Small intestine (tissue), 7 donors: ENCODE measurements around the gene TSC1. TPM values are rescaled to one million over a fixed set of nuclear protein-coding genes. Genes with fewer than 3 reads are reported as not detected.

Experiments used
- DNase-seq, 2 donors: peaks; one replicate each; pipeline versions ENCODE4 v3.0.0 to v3.0.0-alpha.2; 2013
- FAIRE-seq: peaks from 2 replicates; lab custom pipeline; 2012; peaks lifted over from hg19 to GRCh38; lab: Jason Lieb, UNC
- H3K27ac ChIP-seq, 3 donors: one replicate each; pipeline ENCODE4 v1.5.1; 2013; ENCODE audit warnings: low read length in 2 of 3, mild to moderate bottlenecking in 2 of 3, control low read depth in 1 of 3, inconsistent platforms in 1 of 3, low read depth in 1 of 3, moderate library complexity in 1 of 3
- H3K27me3 ChIP-seq, 3 donors: one replicate each; pipeline ENCODE4 v1.6.1; 2013; ENCODE audit warnings: low read length in 3 of 3, inconsistent platforms in 1 of 3; ENCODE audit not compliant: control insufficient read depth in 3 of 3, insufficient read depth in 3 of 3
- H3K36me3 ChIP-seq, 3 donors: one replicate each; pipeline ENCODE4 v1.6.1; 2013; ENCODE audit warnings: low read length in 3 of 3, inconsistent platforms in 1 of 3, low read depth in 1 of 3, mild to moderate bottlenecking in 1 of 3, moderate library complexity in 1 of 3; ENCODE audit not compliant: control insufficient read depth in 3 of 3, insufficient read depth in 2 of 3
- H3K4me1 ChIP-seq, 3 donors: one replicate each; pipeline ENCODE4 v1.6.1; 2013; ENCODE audit warnings: low read length in 2 of 3, inconsistent platforms in 1 of 3, low read depth in 1 of 3, mild to moderate bottlenecking in 1 of 3, moderate library complexity in 1 of 3; ENCODE audit not compliant: control insufficient read depth in 3 of 3, insufficient read depth in 2 of 3
- H3K4me3 ChIP-seq, 3 donors: one replicate each; pipeline ENCODE4 v1.5.1; 2013; ENCODE audit warnings: low read length in 3 of 3, control low read depth in 1 of 3, inconsistent platforms in 1 of 3, low read depth in 1 of 3, mild to moderate bottlenecking in 1 of 3, moderate library complexity in 1 of 3
- H3K9me3 ChIP-seq, 2 donors: one replicate each; pipeline ENCODE4 v1.6.1; 2013; ENCODE audit warnings: low read depth in 1 of 2, low read length in 1 of 2; ENCODE audit not compliant: control insufficient read depth in 2 of 2, insufficient read depth in 1 of 2
- WGBS, 3 donors: extraction: QIAGEN DNeasy Blood & Tissue Kit; methylation state at CpG; one replicate each; pipeline ENCODE4 v1.1.7; 2013; 5-methylcytosine and 5-hydroxymethylcytosine counted together
- polyA plus RNA-seq, 4 donors: library from polyadenylated mRNA; stranded (reverse) in 3 of 4; unstranded in 1 of 4; fragments of 200-250 nt in 3 of 4; fragments of 120-200 nt in 1 of 4; gene quantifications; one replicate each; pipeline versions ENCODE4 v1.2.1 to v1.2.3, GENCODE V29; 2013
- donor health status: healthy with polysubstance abuse.
- donor health status: control.
- donor health status: control.
- donor health status: Bipolar disorder and iron deficiency.
- donor health status: healthy.

Gene TSC1
- polyA plus RNA-seq, 4 donors = 7.3 to 43.3 (median 12.1) TPM

DNA sequence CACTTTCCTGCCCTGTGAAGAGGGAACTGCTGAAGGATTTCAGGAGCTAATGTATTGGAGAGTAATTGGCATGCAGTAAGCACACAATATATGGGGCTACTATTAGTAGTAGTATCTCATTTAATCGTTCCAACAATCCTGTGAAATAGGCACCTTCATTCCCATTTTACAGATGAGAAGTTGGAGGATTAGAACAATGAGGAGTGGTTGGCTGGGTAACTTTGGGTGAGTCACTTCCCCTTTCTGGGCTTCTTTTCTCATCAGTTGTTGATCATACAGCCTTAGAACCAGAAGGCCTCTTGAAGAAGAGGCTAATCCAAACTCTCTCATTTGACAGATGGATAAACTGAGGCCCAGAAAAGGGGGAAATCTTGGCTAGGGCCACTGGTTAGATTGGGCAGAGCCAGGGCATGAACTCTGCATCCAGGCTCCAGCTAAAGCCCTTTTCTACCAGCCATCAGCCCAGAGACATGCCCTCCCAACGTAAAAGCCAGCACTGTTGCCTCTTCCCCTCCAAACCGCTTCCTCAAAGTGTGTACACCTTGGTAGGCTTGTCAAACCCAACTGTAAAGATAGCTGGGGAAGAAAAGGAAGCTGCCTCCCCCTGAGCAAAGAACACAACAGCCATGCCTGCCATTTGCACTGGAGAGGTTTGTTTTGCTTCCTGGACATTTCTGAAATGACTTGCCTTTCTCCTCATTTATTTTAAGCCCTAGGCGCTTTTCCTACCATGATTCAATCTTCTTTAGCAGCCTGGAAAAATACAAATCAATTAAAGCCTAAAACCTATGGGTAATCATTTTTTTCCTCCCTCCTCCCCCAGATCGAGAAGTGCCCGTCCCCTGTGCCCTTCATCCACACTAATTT is 64.7 kb downstream of the TSC1 start:
- Histone ChIP-seq H3K4me1 (peaks cover 0 to 5% (median 0%) of the 10 kb centered on the region in 3 donors), H3K27ac (no peak overlapping the region), H3K4me3 (no peak overlapping the region), H3K9me3 (no peaks in the 10 kb centered on the region), H3K36me3 (peaks cover 0 to 4% (median 0%) of the 10 kb centered on the region in 3 donors), H3K27me3 (no peaks in the 10 kb centered on the region)
- no peak for FAIRE-seq
- WGBS, 3 donors = 82 to 86% (median 85%) methylated on average over 6 of the region's 6 CpGs
- no peak for DNase-seq

DNA sequence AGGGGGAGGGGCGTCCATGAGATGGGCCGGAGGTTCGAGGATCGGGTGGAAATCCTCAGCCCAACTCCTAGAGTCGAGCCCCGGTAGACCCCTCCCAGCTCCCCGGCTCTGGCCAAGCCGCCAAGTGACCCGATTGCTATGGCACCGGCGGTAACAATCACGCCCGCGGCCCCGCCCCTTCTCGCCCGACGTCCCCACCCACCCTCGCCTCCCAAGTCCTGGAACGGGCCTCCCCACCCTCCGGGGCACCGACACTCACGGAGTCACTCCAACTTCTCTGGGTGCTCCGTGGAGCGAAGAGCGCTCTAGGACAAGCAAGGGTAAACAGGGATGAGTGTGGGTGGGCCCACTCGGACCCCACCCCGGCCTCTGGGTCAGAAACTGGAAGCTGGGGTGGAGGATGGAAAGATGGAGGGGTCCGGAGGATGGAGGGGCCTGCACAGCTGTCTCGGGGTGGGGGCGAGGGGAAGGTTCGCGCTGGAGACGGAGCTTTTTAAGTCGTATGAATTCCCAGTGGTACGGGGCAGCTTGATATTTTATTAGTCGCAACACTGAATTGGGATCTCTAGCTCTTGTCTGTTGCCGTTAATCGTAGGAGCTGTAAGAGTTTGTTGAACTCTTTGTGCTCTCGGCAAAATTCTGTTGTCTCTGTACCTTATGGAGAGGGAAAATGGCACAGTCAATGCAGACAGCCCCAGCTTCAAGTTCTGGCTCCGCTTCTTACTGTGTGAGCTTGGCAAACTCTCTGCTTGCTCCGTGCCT is 65.5 kb downstream of the TSC1 start, which contains the start of gene SPACA9:
Gene SPACA9 (plus strand): TSS at position 204 of the 762 bp plus-strand sequence. CDS start 5,050 bp downstream, outside the sequence.
- Histone ChIP-seq H3K27me3 (no peaks in the 10 kb centered on the region), H3K9me3 (no peaks in the 10 kb centered on the region), H3K4me1 (peaks cover 0 to 5% (median 0%) of the 10 kb centered on the region in 3 donors), H3K27ac (peak within 1 kb of the TSS in 2 of 3 donors; percentile 58 to 75), H3K36me3 (peaks cover 0 to under 1% (median 0%) of the 10 kb centered on the region in 3 donors), H3K4me3 (peak within 1 kb of the TSS; percentile 87 to 95 (median 91))
- 7 to 16% (median 15%) methylated on average over 42 of the region's 42 CpGs for WGBS, 3 donors
- no peak for FAIRE-seq
- peak; percentile 33 to 74 for DNase-seq

DNA sequence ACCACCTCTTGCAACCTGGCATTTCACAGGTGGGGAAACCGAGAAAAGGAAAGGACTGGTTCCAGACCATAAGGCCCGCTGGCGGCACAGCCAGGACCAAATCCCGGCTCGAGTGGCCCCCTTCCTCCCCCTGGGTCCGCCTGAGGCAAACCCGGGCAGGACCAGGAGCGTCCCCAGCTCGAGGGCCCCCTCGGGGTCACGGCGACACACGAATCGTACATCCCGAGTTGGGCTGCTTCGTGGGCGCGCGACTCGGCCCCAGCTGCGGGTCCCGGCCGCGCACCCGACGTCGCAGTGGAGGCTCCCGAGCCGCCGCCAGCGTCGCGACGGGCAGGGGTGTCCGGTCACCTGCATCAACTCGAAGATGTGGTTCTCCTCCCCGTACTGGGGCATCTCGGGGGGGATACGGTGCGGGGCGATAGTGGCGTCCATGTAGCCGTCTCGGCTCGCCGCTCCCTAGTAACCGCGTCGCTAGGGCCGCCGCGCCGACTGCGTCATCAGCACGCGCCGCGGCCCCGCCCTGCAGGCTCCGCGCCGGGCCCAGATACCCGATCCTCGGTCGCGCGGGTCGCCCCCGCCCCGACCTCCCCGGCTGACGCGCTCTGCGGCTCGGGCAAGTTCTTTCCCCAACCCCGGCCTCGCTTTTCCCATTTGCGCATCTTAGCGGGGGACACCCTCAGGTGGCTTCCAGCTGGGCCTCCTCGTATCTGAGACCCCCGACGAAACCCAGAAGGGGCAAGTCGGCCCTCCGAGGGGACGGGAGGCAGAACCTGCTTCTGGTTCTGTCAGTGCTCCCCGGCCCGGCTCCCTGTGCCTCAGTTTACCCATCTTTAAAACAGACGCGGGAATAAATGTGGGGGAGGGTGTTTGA is 66.4 kb downstream of the TSC1 start, which contains the start of gene AK8:
Gene AK8 (minus strand): TSS at position 461 of the 871 bp plus-strand sequence. CDS start 29 bp downstream, at position 432.
- 1% methylated on average over 70 to 89 of the region's 89 CpGs for WGBS, 3 donors
- peaks cover 0 to 5% (median 0%) of the 10 kb centered on the region in 3 donors for H3K4me1 ChIP-seq
- no peak for FAIRE-seq

DNA sequence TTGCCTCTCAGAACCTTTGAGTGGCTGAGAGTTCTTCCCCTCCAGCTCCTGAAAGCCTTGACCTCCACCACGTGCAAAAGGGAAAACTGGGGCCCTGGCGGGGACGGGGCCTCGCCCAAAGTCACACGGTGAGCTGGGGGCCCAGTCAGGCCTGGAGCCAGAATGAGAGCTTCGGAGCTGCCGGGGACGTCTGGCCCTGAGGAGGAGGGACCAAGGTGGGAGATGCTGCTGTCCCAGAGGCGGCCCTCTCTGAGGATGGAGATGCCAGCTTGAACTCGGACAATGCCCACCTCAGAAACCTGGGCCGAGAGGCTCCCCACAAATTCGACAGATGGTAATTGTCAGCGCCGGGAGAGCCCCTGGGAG is 67.0 kb downstream of the TSC1 start:
- Histone ChIP-seq H3K9me3 (no peaks in the 10 kb centered on the region), H3K27me3 (no peaks in the 10 kb centered on the region), H3K4me3 (peak overlapping the region in 2 of 3 donors; percentile 91 to 95), H3K4me1 (peaks cover 0 to 5% (median 0%) of the 10 kb centered on the region in 3 donors), H3K27ac (no peak overlapping the region), H3K36me3 (no peaks in the 10 kb centered on the region)
- WGBS, 3 donors = 38 to 46% (median 44%) methylated on average over 14 of the region's 14 CpGs
- DNase-seq = no peak
- FAIRE-seq = no peak

More for the DNA sequence above, 66.4 kb downstream of the TSC1 start, which contains the start of gene AK8:
- Histone ChIP-seq H3K36me3 (no peaks in the 10 kb centered on the region), H3K27me3 (no peaks in the 10 kb centered on the region), H3K27ac (peak within 1 kb of the TSS in 2 of 3 donors; percentile 58 to 75), H3K4me3 (peak within 1 kb of the TSS; percentile 87 to 95 (median 91)), H3K9me3 (no peaks in the 10 kb centered on the region)
- peak; percentile 50 to 92 for DNase-seq

DNA sequence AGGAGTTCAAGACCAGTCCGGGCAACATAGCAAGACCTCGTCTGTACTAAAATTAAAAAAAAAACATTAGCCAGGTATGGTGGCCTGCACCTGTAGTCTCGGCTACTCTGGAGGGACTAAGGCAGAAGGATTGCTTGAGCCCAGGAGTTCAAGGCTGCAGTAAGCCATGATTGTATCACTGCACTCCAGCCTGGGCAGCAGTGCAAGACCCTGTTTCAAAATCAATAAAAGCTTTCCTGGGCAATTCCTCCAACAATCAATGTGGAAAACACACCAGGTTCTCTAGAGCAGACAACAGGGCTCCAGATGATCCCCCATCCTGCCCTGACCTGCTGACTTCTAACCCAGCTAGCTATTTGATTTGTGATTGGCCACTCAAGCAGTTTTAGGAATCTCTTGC is 67.6 kb downstream of the TSC1 start:
- Histone ChIP-seq H3K27me3 (no peaks in the 10 kb centered on the region), H3K27ac (no peak overlapping the region), H3K4me3 (no peak overlapping the region), H3K4me1 (peaks cover 0 to 5% (median 0%) of the 10 kb centered on the region in 3 donors), H3K36me3 (no peaks in the 10 kb centered on the region), H3K9me3 (no peaks in the 10 kb centered on the region)
- no peak for FAIRE-seq
- DNase-seq = no peak
- 77 to 90% (median 80%) methylated on average over 3 of the region's 3 CpGs for WGBS, 3 donors

DNA sequence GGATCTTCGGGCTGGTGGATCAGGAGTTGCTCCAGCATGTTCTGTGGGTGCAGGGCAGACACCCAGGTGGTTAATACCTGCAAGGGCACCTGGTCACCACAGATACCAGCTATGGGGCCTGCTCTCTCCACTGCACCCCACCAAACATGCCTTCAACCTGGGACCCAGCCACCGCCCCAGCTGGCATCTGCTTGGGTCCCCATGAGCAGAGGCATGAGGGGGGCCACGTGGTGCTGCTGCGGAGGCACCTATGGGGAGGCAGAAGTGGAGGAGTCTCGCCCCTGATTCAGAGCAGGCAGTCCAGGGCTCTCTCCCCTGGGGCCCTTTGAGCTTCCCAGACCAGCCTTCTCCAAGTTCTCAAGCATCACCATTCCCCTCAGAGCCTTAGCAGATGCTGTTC is 69.3 kb downstream of the TSC1 start:
- H3K27ac ChIP-seq = no peak overlapping the region
- no peak overlapping the region for H3K4me3 ChIP-seq
- peaks cover 0 to 5% (median 0%) of the 10 kb centered on the region in 3 donors for H3K4me1 ChIP-seq
- FAIRE-seq (no peak), DNase-seq (no peak)
- H3K27me3 ChIP-seq = no peaks in the 10 kb centered on the region
- H3K9me3 ChIP-seq = no peaks in the 10 kb centered on the region
- WGBS, 3 donors = 77 to 84% (median 81%) methylated on average over 4 to 5 of the region's 5 CpGs
- no peaks in the 10 kb centered on the region for H3K36me3 ChIP-seq

DNA sequence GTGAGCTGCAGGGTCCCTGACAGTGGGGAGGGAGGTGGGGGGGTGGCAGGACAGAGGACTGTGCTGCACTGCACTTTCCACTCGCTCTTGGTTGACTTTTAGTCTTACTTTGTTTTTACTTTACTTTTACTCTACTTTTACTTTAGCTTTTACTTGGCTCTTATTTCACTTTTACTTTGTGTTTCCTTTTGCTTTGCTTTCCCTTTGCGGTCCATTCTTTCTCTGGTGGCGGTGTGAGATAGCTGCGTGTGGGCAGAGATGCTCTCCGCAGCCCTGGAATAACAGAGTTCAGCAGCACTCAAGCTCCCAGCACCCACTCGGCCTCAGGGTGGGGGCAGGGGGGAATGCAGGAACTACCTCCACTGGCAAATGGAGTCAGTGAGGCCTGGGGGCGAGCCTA is 71.0 kb downstream of the TSC1 start:
- no peak for DNase-seq

More for the DNA sequence above, 71.0 kb downstream of the TSC1 start:
- Histone ChIP-seq H3K4me1 (peaks cover 0 to 5% (median 0%) of the 10 kb centered on the region in 3 donors), H3K27me3 (no peaks in the 10 kb centered on the region), H3K4me3 (no peak overlapping the region), H3K27ac (no peak overlapping the region), H3K36me3 (no peaks in the 10 kb centered on the region), H3K9me3 (no peaks in the 10 kb centered on the region)
- FAIRE-seq = no peak
- 53 to 71% (median 56%) methylated on average over 7 of the region's 7 CpGs for WGBS, 3 donors
